Subcutaneous abdominal adipose tissue (tissue), 5 donors: ENCODE measurements around the gene FAM83B.

Experiments used
- H3K27ac ChIP-seq: one replicate; pipeline ENCODE4 v1.7.0; 2013; ENCODE audit warnings: low read depth, mild to moderate bottlenecking, inconsistent platforms, low read length, moderate library complexity
- H3K27me3 ChIP-seq, 5 donors: one replicate each; pipeline ENCODE4 v1.7.0; 2013; ENCODE audit warnings: low read length in 5 of 5, inconsistent platforms in 1 of 5; ENCODE audit not compliant: control insufficient read depth in 5 of 5, insufficient read depth in 4 of 5
- H3K36me3 ChIP-seq, 5 donors: one replicate each; pipeline ENCODE4 v1.7.0; 2013; ENCODE audit warnings: low read length in 5 of 5; ENCODE audit not compliant: control insufficient read depth in 5 of 5, insufficient read depth in 5 of 5
- H3K4me1 ChIP-seq, 5 donors: one replicate each; pipeline ENCODE4 v1.7.0; 2013; ENCODE audit warnings: low read length in 5 of 5, mild to moderate bottlenecking in 3 of 5, moderate library complexity in 1 of 5; ENCODE audit not compliant: control insufficient read depth in 5 of 5, insufficient read depth in 5 of 5
- H3K4me3 ChIP-seq, 5 donors: one replicate each; pipeline ENCODE4 v1.7.0; 2013; ENCODE audit warnings: low read length in 5 of 5, low read depth in 1 of 5
- H3K9ac ChIP-seq, 5 donors: one replicate each; pipeline ENCODE4 v1.7.0; 2013; ENCODE audit warnings: low read length in 5 of 5, mild to moderate bottlenecking in 4 of 5, moderate library complexity in 3 of 5
- H3K9me3 ChIP-seq, 5 donors: one replicate each; pipeline ENCODE4 v1.7.0; 2013; ENCODE audit warnings: low read length in 5 of 5; ENCODE audit not compliant: control insufficient read depth in 5 of 5
- donor health status: healthy.
- donor health status: healthy.
- donor health status: healthy.
- donor health status: healthy.
- donor health status: healthy.

FAM83B gene

DNA sequence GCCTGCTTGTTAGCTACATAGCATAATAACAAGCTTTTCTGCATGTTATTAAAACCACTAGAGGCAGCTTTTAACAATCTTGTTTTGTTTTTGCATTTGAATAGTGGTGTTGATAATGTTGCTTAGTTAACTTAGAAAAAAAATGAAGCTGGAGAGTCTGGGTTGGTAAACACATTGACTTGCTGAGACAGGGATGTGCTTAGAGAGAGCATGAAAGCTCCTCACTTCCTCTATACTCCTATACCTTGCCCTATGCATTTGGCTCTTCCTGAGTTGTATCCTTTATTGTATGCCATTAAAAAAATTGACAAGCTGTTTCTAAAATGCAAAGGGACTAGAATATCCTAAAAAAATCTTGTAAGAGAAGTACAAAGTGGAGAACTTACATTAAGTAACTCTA, 13.6 kb downstream of the FAM83B start:
- Histone ChIP-seq H3K4me1 (no peaks in the 10 kb centered on the region), H3K36me3 (no peaks in the 10 kb centered on the region), H3K27me3 (no peaks in the 10 kb centered on the region), H3K27ac (no peak overlapping the region), H3K9ac (no peak overlapping the region), H3K4me3 (no peak overlapping the region), H3K9me3 (no peaks in the 10 kb centered on the region)

- Histone ChIP-seq H3K36me3 (no peaks in the 10 kb centered on the region), H3K4me1 (no peaks in the 10 kb centered on the region), H3K27ac (no peak overlapping the region), H3K9ac (no peak overlapping the region), H3K27me3 (no peaks in the 10 kb centered on the region), H3K9me3 (no peaks in the 10 kb centered on the region), H3K4me3 (no peak overlapping the region)
Measured at GRCh38 chr6:54860739-54861138, 14.2 kb downstream of the FAM83B start.

- H3K4me3 ChIP-seq, result no peak overlapping the region
- H3K27ac ChIP-seq, result no peak overlapping the region
- no peaks in the 10 kb centered on the region for H3K4me1 ChIP-seq
- H3K9ac ChIP-seq, result no peak overlapping the region
- no peaks in the 10 kb centered on the region for H3K9me3 ChIP-seq
- no peaks in the 10 kb centered on the region for H3K36me3 ChIP-seq
- no peaks in the 10 kb centered on the region for H3K27me3 ChIP-seq
Measured at GRCh38 chr6:54861905-54862616, 15.5 kb downstream of the FAM83B start.

GRCh38 chr6:54864272-54864671, 17.7 kb downstream of the FAM83B start:
- no peaks in the 10 kb centered on the region for H3K36me3 ChIP-seq
- H3K27ac ChIP-seq, result no peak overlapping the region
- H3K4me1 ChIP-seq, result no peaks in the 10 kb centered on the region
- no peak overlapping the region for H3K4me3 ChIP-seq
- no peak overlapping the region for H3K9ac ChIP-seq
- H3K9me3 ChIP-seq, result no peaks in the 10 kb centered on the region
- no peaks in the 10 kb centered on the region for H3K27me3 ChIP-seq

DNA sequence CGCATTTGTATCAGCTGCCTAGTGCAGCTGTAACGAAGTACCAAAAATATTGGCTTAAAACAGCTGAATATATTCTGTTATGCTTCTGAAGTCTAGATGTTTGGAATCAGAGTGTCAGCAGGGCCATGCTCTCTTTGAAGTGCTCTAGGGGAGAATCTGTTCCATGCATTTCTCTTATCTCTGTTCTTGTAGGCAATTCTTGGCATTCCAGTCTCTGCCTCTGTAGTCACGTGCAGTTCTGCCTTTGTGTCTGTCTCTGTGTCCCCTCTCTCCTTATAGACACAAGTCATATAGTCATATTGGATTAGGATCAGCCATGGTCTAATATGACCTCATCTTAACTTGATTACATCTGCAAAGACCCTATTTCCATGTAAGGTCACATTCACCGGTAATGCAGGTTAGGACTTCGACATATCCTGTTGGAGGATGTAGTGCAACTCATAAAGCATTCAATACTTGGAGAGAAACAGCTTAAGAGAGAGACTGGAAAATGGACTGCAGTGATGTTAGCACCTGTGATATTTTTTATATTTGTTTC, 18.6 kb downstream of the FAM83B start:
- Histone ChIP-seq H3K4me1 (no peaks in the 10 kb centered on the region), H3K9me3 (no peaks in the 10 kb centered on the region), H3K36me3 (no peaks in the 10 kb centered on the region), H3K27ac (no peak overlapping the region), H3K27me3 (no peaks in the 10 kb centered on the region), H3K9ac (no peak overlapping the region), H3K4me3 (no peak overlapping the region)

DNA sequence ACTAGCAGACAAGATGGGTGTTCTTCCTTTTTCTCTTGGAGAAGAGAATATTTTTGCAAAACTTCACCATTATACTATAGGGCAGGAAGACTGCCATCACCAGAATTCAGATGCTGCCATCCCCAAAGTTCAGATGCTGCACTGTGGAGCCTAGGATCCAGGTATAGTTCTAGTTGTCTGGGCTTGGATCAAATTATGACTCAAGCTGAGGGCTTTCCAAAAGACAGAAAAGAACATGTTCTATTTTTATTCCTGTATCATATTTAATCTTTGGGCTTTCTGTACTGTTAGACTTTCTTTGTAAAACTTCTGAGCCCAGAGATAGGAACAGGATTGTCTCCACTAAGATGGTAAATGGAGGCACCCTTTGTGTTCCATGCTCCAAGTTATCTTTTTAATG, 22.0 kb downstream of the FAM83B start:
- Histone ChIP-seq H3K36me3 (no peaks in the 10 kb centered on the region), H3K9ac (no peak overlapping the region)

DNA sequence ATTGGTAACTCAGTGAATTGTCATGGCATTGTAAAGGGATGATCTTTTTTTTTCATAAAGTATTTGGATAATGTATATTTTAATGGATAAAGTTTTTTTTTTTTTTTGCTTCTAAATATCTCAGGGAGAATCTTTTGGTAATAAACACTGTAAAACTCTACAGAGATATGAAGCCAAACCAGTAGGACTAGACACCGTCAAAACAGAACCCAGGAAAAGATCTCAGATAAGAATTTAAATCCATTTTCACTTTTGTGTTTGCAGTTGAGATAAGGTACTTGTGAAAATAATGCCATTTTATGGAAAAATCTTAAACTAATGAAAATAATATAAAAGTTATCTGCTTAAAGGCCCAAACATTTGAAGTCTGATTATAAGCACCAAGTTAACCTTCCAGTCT, 27.0 kb downstream of the FAM83B start:
- H3K36me3 ChIP-seq, result no peaks in the 10 kb centered on the region
- no peaks in the 10 kb centered on the region for H3K4me1 ChIP-seq

More for the DNA sequence above, 22.0 kb downstream of the FAM83B start:
- Histone ChIP-seq H3K27me3 (no peaks in the 10 kb centered on the region), H3K9me3 (no peaks in the 10 kb centered on the region), H3K4me1 (no peaks in the 10 kb centered on the region), H3K27ac (no peak overlapping the region), H3K4me3 (no peak overlapping the region)

GRCh38 chr6:54874349-54875048, 27.9 kb downstream of the FAM83B start:
- Histone ChIP-seq H3K27ac (no peak overlapping the region), H3K36me3 (no peaks in the 10 kb centered on the region), H3K9me3 (no peaks in the 10 kb centered on the region), H3K4me3 (no peak overlapping the region), H3K4me1 (no peaks in the 10 kb centered on the region), H3K27me3 (no peaks in the 10 kb centered on the region), H3K9ac (no peak overlapping the region)

More for the DNA sequence above, 27.0 kb downstream of the FAM83B start:
- H3K27me3 ChIP-seq, result no peaks in the 10 kb centered on the region
- H3K9me3 ChIP-seq, result no peaks in the 10 kb centered on the region
- no peak overlapping the region for H3K9ac ChIP-seq
- no peak overlapping the region for H3K27ac ChIP-seq
- H3K4me3 ChIP-seq, result no peak overlapping the region

- Histone ChIP-seq H3K4me1 (no peaks in the 10 kb centered on the region), H3K4me3 (no peak overlapping the region), H3K27ac (no peak overlapping the region), H3K9ac (no peak overlapping the region), H3K36me3 (no peaks in the 10 kb centered on the region), H3K27me3 (no peaks in the 10 kb centered on the region), H3K9me3 (no peaks in the 10 kb centered on the region)
Measured at GRCh38 chr6:54875539-54875938, 29.0 kb downstream of the FAM83B start.

DNA sequence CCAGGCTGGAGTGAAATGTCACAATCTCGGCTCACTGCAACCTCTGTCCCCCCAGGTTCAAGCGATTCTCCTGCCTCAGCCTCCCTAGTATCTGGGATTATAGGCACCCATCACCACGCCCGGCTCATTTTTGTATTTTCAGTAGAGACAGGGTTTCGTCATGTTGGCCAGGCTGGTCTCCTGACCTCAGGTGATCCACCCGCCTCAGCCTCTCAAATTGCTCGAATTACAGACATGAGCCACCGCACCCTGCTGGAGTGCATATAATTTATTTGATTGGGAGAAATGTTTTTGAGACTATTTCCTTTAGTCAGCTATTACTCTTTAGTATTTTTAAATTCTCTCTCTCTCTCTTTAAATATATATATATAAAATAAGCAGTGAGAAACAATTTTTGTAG, 29.8 kb downstream of the FAM83B start:
- Histone ChIP-seq H3K4me1 (no peaks in the 10 kb centered on the region), H3K9ac (no peak overlapping the region), H3K27ac (no peak overlapping the region), H3K4me3 (no peak overlapping the region), H3K36me3 (no peaks in the 10 kb centered on the region), H3K9me3 (no peaks in the 10 kb centered on the region), H3K27me3 (no peaks in the 10 kb centered on the region)
